SK-N-SH (cell line): Measurements from ENCODE around the gene EFCAB6.

Experiments
- CTCF ChIP-seq: fragments of 200-600 bp; sonication (generic); IDR thresholded peaks from 2 replicates; pipeline ENCODE4 v1.6.1; 2017; ENCODE audit warnings: antibody characterized with exemption, mild to moderate bottlenecking, moderate library complexity
- POLR2AphosphoS5 ChIP-seq: IDR thresholded peaks from 2 replicates; pipeline ENCODE4 v1.6.1; 2012; ENCODE audit warnings: low read depth, low read length
- SMC3 ChIP-seq: IDR thresholded peaks from 2 replicates; pipeline ENCODE4 v1.6.1; 2012; ENCODE audit warnings: low read depth, low read length, improper control_type of control experiment
- YY1 ChIP-seq: IDR thresholded peaks from 2 replicates; pipeline ENCODE4 v1.4.0; 2012; ENCODE audit warnings: low read depth, mild to moderate bottlenecking

GRCh38 chr22:43792905-43793304 is 19.2 kb downstream of the EFCAB6 start:
- TF ChIP-seq SMC3, result no peak
- no peak for TF ChIP-seq CTCF
- no peak for TF ChIP-seq POLR2AphosphoS5
- TF ChIP-seq YY1, result no peak
